Activated T-cell treated with anti-CD3 and anti-CD28 coated beads, Interleukin-2, amount 50 U/mL, for 4 hours (primary cell): ENCODE measurements around the gene GIN1. TPM values are rescaled to one million over a fixed set of nuclear protein-coding genes. Genes with fewer than 3 reads are reported as not detected.
"Not testable (repeated sequence)": the region's sequence is repeated elsewhere in the genome, so short reads cannot be mapped to it uniquely, and the experiment has no call there.

Experiments used
- ATAC-seq, 2 donors: fragments of 200-7000 bp; cut with Tn5 transposase; one replicate each; pipeline ENCODE4 v1.10.0; 2021
- DNase-seq: peaks from one replicate; pipeline ENCODE4 v3.0.0-alpha.2; 2020
- H3K27me3 Mint-ChIP-seq: one replicate; pipeline ENCODE4 v1.8.0; 2021; ENCODE audit warnings: low read depth, mixed read lengths
- H3K36me3 Mint-ChIP-seq: one replicate; pipeline ENCODE4 v1.8.0; 2022; ENCODE audit warnings: mixed read lengths; ENCODE audit not compliant: insufficient read depth
- H3K4me1 Mint-ChIP-seq: one replicate; pipeline ENCODE4 v1.8.0; 2021; ENCODE audit warnings: low read depth, mixed read lengths
- H3K4me3 Mint-ChIP-seq: one replicate; pipeline ENCODE4 v1.8.0; 2021; ENCODE audit warnings: mild to moderate bottlenecking, moderate library complexity, mixed read lengths
- H3K9me3 Mint-ChIP-seq: one replicate; pipeline ENCODE4 v1.8.0; 2021; ENCODE audit warnings: mixed read lengths
- total RNA-seq, 3 donors: library from RNA; stranded (reverse); gene quantifications; one replicate each; pipeline ENCODE4 v1.2.1, GENCODE V29; 2021

GIN1 gene
- total RNA-seq, 3 donors from 2014 or later = 5.8 to 7.8 (median 6.1) TPM

DNA sequence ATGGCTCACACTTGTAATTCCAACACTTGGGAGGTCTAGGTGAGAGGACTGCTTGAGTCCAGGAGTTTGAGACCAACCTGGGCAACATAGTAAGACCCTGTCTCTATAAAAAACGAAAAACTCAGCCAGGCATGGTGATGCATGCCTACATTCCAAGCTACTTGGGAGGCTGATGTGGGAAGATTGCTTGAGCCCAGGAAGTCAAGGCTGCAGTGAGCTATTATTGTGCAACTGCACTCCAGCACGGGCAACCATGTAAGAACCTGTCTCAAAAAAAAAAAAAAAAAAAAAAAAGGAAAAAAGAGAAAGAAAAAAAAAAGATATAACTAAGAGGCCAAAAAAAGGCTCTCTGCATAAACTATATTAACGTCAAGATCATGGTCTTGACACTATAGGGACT, 27.3 kb downstream of the GIN1 start:
- ATAC-seq = no peak
- H3K27me3 Mint-ChIP-seq = no peaks in the 10 kb centered on the region
- no peak overlapping the region for H3K4me3 Mint-ChIP-seq
- H3K9me3 Mint-ChIP-seq = no peaks in the 10 kb centered on the region
- DNase-seq = no peak
- no peaks in the 10 kb centered on the region for H3K4me1 Mint-ChIP-seq
- H3K36me3 Mint-ChIP-seq = peaks cover 38% of the 10 kb centered on the region

DNA sequence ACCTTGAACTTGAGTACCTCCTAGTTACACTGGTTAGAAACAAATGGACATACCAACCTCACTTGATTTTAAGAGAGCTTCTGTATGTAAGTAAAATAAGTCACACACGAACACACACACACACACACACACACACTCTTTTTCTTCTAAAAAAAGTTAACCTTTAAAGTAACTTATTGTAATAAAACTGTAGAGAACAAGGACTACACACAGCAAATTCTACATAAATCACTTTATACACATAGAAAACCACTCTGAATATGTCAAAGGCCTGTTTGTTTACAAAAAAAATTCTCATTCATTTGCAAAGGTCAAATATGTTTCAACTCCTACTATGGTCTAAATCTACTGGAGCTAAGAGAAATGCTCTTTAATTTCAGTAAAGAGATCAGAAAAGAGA, 29.1 kb downstream of the GIN1 start:
- Mint-ChIP-seq H3K4me1 (no peaks in the 10 kb centered on the region), H3K36me3 (peaks cover 35% of the 10 kb centered on the region), H3K9me3 (peaks cover 7% of the 10 kb centered on the region), H3K27me3 (no peaks in the 10 kb centered on the region), H3K4me3 (no peak overlapping the region)
- ATAC-seq (no peak), DNase-seq (no peak)

- H3K27me3 Mint-ChIP-seq = no peaks in the 10 kb centered on the region
- no peak for ATAC-seq
- H3K9me3 Mint-ChIP-seq = peaks cover 20% of the 10 kb centered on the region
- H3K4me3 Mint-ChIP-seq = no peak overlapping the region
- peaks cover 45% of the 10 kb centered on the region for H3K36me3 Mint-ChIP-seq
- H3K4me1 Mint-ChIP-seq = no peaks in the 10 kb centered on the region
- no peak for DNase-seq
These were observed 30.7 kb downstream of the GIN1 start for GRCh38 chr5:103089272-103089671.

- DNase-seq (no peak), ATAC-seq (no peak)
- no peaks in the 10 kb centered on the region for H3K27me3 Mint-ChIP-seq
- H3K4me3 Mint-ChIP-seq = no peak overlapping the region
- no peaks in the 10 kb centered on the region for H3K4me1 Mint-ChIP-seq
- peaks cover 31% of the 10 kb centered on the region for H3K36me3 Mint-ChIP-seq
- peaks cover 47% of the 10 kb centered on the region for H3K9me3 Mint-ChIP-seq
These were observed 33.4 kb downstream of the GIN1 start for GRCh38 chr5:103086547-103086946.

DNA sequence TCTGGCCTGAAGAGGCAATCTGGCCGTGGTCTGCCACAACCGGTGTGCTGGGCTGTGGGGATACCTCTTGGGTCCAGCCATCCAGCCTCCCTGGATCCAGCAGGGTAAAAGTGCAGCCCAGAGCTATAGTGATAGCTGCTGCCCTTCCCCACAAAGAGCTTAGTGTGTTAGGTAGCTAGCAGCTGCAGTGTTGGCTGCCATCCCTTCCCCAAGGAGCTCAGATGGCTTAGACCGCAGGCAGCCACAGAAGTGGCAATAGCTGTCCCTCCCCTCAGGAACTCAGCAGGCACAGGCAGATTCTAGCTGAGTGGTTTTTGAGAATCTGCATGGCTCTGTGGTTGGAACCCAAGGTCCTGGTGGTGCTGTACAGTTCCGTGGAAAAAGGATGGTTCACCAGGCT, 40.1 kb downstream of the GIN1 start:
- ATAC-seq (no peak), DNase-seq (no peak)
- H3K27me3 Mint-ChIP-seq = no peaks in the 10 kb centered on the region
- peaks cover 5% of the 10 kb centered on the region for H3K36me3 Mint-ChIP-seq
- peaks cover 77% of the 10 kb centered on the region for H3K9me3 Mint-ChIP-seq
- no peak overlapping the region for H3K4me3 Mint-ChIP-seq
- no peaks in the 10 kb centered on the region for H3K4me1 Mint-ChIP-seq

DNA sequence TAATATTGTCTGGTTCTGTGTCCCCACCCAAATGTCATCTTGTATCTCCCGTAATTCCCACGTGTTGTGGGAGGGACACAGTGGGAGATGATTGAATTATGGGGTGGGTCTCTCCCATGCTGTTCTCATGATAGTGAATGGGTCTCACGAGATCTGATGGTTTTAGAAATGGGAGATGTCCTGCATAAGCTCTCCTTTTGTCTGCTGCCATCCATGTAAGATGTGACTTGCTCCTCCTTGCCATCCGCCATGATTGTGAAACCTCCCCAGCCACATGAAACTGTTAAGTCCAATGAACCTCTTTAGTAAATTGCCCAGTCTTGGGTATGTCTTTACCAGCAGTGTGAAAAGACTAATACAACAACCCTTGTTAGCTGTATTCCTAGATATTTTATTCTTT, 44.5 kb downstream of the GIN1 start:
- H3K4me3 Mint-ChIP-seq = no peak overlapping the region
- peaks cover 3% of the 10 kb centered on the region for H3K36me3 Mint-ChIP-seq
- no peaks in the 10 kb centered on the region for H3K4me1 Mint-ChIP-seq
- ATAC-seq = no peak
- DNase-seq = no peak
- peaks cover 50% of the 10 kb centered on the region for H3K9me3 Mint-ChIP-seq
- H3K27me3 Mint-ChIP-seq = no peaks in the 10 kb centered on the region

GRCh38 chr5:103073500-103073899, 46.4 kb downstream of the GIN1 start:
- not testable (repeated sequence) for H3K27me3 Mint-ChIP-seq, H3K4me3 Mint-ChIP-seq, DNase-seq, H3K36me3 Mint-ChIP-seq, ATAC-seq, H3K4me1 Mint-ChIP-seq
- peaks cover 44% of the 10 kb centered on the region for H3K9me3 Mint-ChIP-seq

DNA sequence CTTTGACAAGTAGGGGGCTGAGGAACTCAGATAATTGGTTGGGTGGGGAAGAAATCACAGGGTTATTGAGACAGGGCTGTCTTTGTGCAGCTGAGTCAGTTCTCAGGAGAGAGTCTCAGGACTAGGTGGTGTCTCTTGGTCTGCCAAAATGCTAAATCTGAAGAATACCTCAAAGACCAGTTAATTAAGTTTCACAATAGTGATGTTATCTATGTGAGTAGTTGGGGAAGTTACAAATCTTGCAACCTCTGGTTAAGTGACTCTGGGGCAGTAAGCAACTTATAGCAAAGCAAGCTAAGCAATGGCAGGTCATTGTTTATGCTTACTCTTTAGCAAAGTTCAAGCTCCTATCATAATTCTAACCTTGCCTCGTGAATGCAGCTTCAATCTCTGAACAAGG, 53.6 kb downstream of the GIN1 start:
- DNase-seq (no peak), ATAC-seq (no peak)
- no peaks in the 10 kb centered on the region for H3K27me3 Mint-ChIP-seq
- no peaks in the 10 kb centered on the region for H3K9me3 Mint-ChIP-seq
- no peak overlapping the region for H3K4me3 Mint-ChIP-seq
- H3K4me1 Mint-ChIP-seq = no peaks in the 10 kb centered on the region
- H3K36me3 Mint-ChIP-seq = no peaks in the 10 kb centered on the region

DNA sequence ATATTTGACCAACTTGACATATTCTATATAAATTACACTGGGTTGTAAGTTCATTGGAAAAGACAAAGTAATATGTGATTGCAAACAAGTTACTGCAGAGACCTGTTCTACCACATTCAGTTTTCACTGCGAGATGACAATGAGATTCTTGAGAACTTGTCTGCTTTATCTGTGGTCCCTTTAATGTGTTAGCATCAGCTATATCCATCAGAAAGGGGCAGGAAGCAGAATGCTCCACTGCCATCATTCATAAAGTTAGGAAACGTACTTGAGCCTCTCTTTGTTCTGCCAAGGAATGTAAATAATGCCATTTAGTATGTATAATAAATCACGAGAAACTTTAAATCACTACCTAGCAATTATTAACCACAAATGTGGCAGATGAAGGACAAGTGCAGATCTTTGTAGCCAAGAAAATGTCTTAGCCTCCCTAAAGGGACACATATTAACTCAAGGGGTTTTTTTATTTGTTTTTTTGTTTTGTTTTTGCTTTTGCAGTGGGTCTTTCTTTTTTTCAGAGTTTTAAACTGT, 59.4 kb downstream of the GIN1 start:
- ATAC-seq = no peak
- peaks cover 2% of the 10 kb centered on the region for H3K27me3 Mint-ChIP-seq
- H3K4me3 Mint-ChIP-seq = no peak overlapping the region
- no peaks in the 10 kb centered on the region for H3K9me3 Mint-ChIP-seq
- H3K36me3 Mint-ChIP-seq = no peaks in the 10 kb centered on the region
- DNase-seq = no peak
- peaks cover 6% of the 10 kb centered on the region for H3K4me1 Mint-ChIP-seq

DNA sequence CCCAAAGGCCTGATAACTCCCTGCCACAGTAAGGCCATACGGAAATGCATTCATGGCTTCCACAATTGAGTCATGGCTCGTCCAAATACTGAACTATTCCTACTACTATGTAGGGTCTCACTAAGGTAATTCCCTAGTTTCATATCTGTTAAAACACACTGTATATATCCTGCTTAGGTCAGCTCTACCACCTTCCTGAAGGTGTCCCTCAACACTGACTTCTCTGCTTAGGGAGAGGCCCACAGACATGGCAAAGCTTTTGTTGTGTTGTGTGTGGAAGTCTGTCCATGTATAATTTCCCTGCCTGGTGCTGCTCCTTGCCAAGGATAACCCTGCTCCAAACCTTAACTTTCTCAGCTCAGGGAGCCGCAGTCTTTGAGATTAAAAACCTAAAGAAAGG, 60.4 kb downstream of the GIN1 start:
- Mint-ChIP-seq H3K27me3 (peaks cover 2% of the 10 kb centered on the region), H3K36me3 (no peaks in the 10 kb centered on the region), H3K4me1 (peaks cover 6% of the 10 kb centered on the region), H3K9me3 (no peaks in the 10 kb centered on the region), H3K4me3 (no peak overlapping the region)
- ATAC-seq (no peak), DNase-seq (no peak)

GRCh38 chr5:103057208-103058130, 62.5 kb downstream of the GIN1 start:
- no peak for ATAC-seq
- no peaks in the 10 kb centered on the region for H3K36me3 Mint-ChIP-seq
- H3K4me1 Mint-ChIP-seq = peaks cover 6% of the 10 kb centered on the region
- H3K27me3 Mint-ChIP-seq = peaks cover 2% of the 10 kb centered on the region
- no peaks in the 10 kb centered on the region for H3K9me3 Mint-ChIP-seq
- DNase-seq = no peak
- no peak overlapping the region for H3K4me3 Mint-ChIP-seq

- DNase-seq, H3K4me3 Mint-ChIP-seq, H3K9me3 Mint-ChIP-seq, ATAC-seq, H3K36me3 Mint-ChIP-seq, H3K4me1 Mint-ChIP-seq, H3K27me3 Mint-ChIP-seq: not testable (repeated sequence)
These were observed 73.2 kb downstream of the GIN1 start for GRCh38 chr5:103046706-103047105.

DNA sequence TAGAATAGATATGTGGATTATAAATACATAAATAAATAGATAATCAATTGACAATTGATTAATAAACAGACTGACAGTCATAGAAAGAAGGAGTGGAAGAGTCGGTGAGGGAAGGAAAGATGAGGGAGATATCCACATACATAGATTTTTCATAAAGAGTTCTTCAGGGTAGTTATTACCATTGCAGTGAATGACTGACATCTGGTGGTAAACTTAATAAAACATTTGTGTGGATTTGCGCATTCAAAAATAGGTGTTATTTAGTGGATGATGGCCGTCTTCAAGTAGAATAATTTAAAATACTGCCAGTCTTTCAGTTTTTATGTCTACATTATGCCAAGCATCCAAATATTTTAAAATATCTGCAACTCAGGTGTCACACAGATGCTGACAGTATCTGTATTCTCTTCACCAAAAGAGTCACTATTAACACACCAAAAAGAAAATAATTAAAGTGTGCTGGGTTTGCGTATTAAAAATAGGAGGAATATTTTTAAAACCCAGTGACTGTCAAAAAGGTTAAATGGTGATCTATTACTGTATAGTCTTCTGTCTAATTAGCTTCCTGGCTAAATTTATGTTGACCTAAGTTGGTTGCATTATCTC, 78.8 kb downstream of the GIN1 start:
- no peak for DNase-seq
- Mint-ChIP-seq H3K36me3 (no peaks in the 10 kb centered on the region), H3K9me3 (no peaks in the 10 kb centered on the region), H3K4me3 (no peak overlapping the region), H3K4me1 (no peaks in the 10 kb centered on the region), H3K27me3 (no peaks in the 10 kb centered on the region)
- ATAC-seq = no peak

DNA sequence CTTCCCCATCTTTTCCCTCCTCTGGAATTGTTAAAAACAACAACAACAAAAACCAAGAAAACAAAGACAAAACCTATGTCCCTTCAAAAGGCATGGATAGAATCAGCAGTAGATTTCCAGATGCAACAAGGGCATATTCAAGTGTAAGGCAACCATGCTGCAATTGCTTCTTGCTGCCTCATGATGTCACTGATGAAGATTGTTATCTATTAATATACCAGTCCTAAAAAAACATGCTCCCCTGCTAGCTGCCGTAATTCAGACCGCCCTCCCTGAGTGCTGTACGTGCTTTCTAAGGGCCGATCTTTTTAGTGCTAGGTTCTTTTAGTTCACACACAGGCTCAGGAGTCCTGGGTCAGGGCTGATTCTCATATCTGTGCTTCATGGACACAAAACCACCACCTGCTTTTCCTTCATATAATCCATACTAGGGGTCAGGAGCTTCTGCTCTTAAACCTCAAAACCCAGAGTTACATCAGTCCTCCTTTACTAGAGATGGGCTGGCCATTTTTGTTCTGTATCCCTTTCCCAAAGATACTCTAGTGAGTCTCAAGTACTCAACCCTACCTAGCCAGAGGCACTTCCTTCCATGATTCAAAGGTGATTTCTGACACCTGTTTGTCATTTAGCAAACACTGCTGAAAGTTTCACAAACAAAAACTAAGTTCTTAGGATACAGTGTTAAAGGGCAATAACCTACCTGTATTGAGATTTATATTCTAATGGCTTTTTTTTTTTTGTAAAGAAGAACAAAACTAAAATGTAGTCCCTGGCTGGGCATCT, 82.1 kb downstream of the GIN1 start:
- no peaks in the 10 kb centered on the region for H3K9me3 Mint-ChIP-seq
- H3K36me3 Mint-ChIP-seq = no peaks in the 10 kb centered on the region
- no peak for DNase-seq
- H3K4me1 Mint-ChIP-seq = no peaks in the 10 kb centered on the region
- no peak overlapping the region for H3K4me3 Mint-ChIP-seq
- no peak for ATAC-seq
- peaks cover 2% of the 10 kb centered on the region for H3K27me3 Mint-ChIP-seq
